ENCODE data around the gene COL27A1. TPM values are rescaled to one million over a fixed set of nuclear protein-coding genes. Genes with fewer than 3 reads are reported as not detected.

Gene COL27A1
- total and polyA plus RNA-seq, 9 of the 15 experiments (the other 6 are each of a cell fraction or from before 2014, with no cell fraction given): 0.07 TPM; not detected in 8

DNA sequence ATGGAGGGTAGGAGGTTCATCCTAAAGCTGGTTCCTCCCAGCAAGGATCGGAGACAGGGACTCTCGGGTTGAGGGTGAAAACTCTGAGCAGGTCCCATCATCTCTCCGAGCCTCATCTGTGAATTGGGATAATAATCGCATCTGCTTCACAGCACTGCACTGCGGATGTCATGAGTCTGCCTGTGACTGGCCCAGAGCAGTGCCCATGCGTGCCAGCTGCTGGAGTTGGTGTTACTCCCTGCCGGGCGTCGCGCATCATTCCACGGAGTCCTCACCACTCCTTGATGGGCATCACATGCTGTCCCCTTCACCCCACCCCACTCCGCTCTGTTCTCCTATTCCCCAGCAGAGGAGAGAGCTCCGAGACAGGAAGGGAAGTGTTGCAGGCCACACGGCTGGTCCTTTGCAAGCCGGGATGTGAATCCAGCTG, 132.4 kb downstream of the COL27A1 start:
- no peak for DNase-seq (ENCODE audit: extremely low read depth in 1 of 4, low spot score in 3 of 4)
- no peak overlapping the region for H3K4me3 ChIP-seq
- TF ChIP-seq SMAD3 (CRISPR knock-in tag; conservative IDR thresholded peaks at IDR 0.05): no peak
- TF ChIP-seq, protein P1, sequence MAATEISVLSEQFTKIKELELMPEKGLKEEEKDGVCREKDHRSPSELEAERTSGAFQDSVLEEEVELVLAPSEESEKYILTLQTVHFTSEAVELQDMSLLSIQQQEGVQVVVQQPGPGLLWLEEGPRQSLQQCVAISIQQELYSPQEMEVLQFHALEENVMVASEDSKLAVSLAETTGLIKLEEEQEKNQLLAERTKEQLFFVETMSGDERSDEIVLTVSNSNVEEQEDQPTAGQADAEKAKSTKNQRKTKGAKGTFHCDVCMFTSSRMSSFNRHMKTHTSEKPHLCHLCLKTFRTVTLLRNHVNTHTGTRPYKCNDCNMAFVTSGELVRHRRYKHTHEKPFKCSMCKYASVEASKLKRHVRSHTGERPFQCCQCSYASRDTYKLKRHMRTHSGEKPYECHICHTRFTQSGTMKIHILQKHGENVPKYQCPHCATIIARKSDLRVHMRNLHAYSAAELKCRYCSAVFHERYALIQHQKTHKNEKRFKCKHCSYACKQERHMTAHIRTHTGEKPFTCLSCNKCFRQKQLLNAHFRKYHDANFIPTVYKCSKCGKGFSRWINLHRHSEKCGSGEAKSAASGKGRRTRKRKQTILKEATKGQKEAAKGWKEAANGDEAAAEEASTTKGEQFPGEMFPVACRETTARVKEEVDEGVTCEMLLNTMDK (IDR thresholded peaks at IDR 0.05; ENCODE audit: borderline replicate concordance, insufficient read depth, low read depth, low read length, poor library complexity, severe bottlenecking): no peak
- no peak for TF ChIP-seq SOX6 (IDR thresholded peaks at IDR 0.05)
- peaks cover 6% of the 10 kb centered on the region; the same call in 1 of the 2 replicates for H4K20me1 ChIP-seq (replicated peaks; ENCODE audit: control insufficient read depth, insufficient read depth, low read length)
- intact Hi-C loops (cut with micrococcal nuclease) (no loop called here), in situ Hi-C loops (cut with MboI) (loop anchor here (10.0 kb wide), 3 partner anchors 133 to 603 kb away; partner anchors contain the start of gene COL27A1)
- H3K9me1 ChIP-seq (ENCODE audit: control insufficient read depth, insufficient read depth, low read length): no peaks in the 10 kb centered on the region
- no peak overlapping the region for H3K27ac ChIP-seq (ENCODE audit: extremely low read depth, low read depth, low read length)
- no TSS peak for BruUV-seq (replicated peaks)
- no peak for ATAC-seq
- H3K4me1 ChIP-seq (replicated peaks in 1 of 2; ENCODE audit: control insufficient read depth in 2 of 2, insufficient read depth in 2 of 2, low read length in 2 of 2): peaks cover 0 to 4% of the 10 kb centered on the region in 2 experiments; a peak in 2 of 5 replicates
- H3K27me3 ChIP-seq (ENCODE audit: control insufficient read depth in 2 of 2, insufficient read depth in 2 of 2, low read length in 2 of 2): peaks cover 0 to 47% of the 10 kb centered on the region in 2 experiments; a peak in 2 of 5 replicates
- WGBS (ENCODE audit: insufficient coverage, low coverage, missing lambda C conversion rate): 3% methylated on average over 15 of the region's 15 CpGs
- no peaks in the 10 kb centered on the region for H3K36me3 ChIP-seq (ENCODE audit: control insufficient read depth, insufficient read depth, low read length)
- CTCF ChIA-PET (ENCODE audit: low intra/inter-chr PET ratio): no interaction called here
- H3K79me2 ChIP-seq (ENCODE audit: control insufficient read depth, insufficient read depth, low read length): no peaks in the 10 kb centered on the region
- POLR2A ChIA-PET: interaction anchor here (1.0 kb wide), 1 partner anchor 26 kb away, joined by 3 read pairs; no protein-coding TSS in a partner anchor
- H3K9ac ChIP-seq (ENCODE audit: insufficient read depth in 1 of 2, low read depth in 2 of 2, low read length in 2 of 2): no peak overlapping the region
- no peaks in the 10 kb centered on the region for H3K9me3 ChIP-seq (replicated peaks; ENCODE audit: control insufficient read depth, insufficient read depth, low read depth, low read length)
- FAIRE-seq: no peak
- no peak overlapping the region for H2AFZ ChIP-seq (ENCODE audit: low read depth, low read length)
- no peak overlapping the region for H3K4me2 ChIP-seq (ENCODE audit: insufficient read depth, low read length)

Measured in K562 (cell line).